ENCODE measurements around the gene TGFB1.

Gene TGFB1

GRCh38 chr19:41339936-41340335, 13.8 kb downstream of the TGFB1 start:
- no peak for DNase-seq

GRCh38 chr19:41335467-41335866, 18.3 kb downstream of the TGFB1 start:
- DNase-seq, result no peak

GRCh38 chr19:41334793-41335192, 18.9 kb downstream of the TGFB1 start:
- no peak for DNase-seq

- DNase-seq, result no peak
Measured at GRCh38 chr19:41332468-41332867, 21.3 kb downstream of the TGFB1 start.

GRCh38 chr19:41332000-41332399, 21.7 kb downstream of the TGFB1 start:
- no peak for DNase-seq

GRCh38 chr19:41330946-41331678, 22.6 kb downstream of the TGFB1 start:
- DNase-seq, result no peak

- DNase-seq, result no peak
Measured at GRCh38 chr19:41330481-41330880, 23.2 kb downstream of the TGFB1 start.

- DNase-seq, result peak; percentile 20
Measured at GRCh38 chr19:41328842-41329225, 24.9 kb downstream of the TGFB1 start.

- no peak for DNase-seq
Measured at GRCh38 chr19:41328157-41328841, 25.4 kb downstream of the TGFB1 start.

- peak; percentile 17 for DNase-seq
Measured at GRCh38 chr19:41327576-41328156, 26.1 kb downstream of the TGFB1 start.

GRCh38 chr19:41327076-41327575, 26.6 kb downstream of the TGFB1 start:
- DNase-seq, result no peak

- DNase-seq, result no peak
Measured at GRCh38 chr19:41325947-41326706, 27.6 kb downstream of the TGFB1 start.

GRCh38 chr19:41325640-41325946, 28.1 kb downstream of the TGFB1 start:
- DNase-seq, result no peak

- no peak for DNase-seq
Measured at GRCh38 chr19:41324921-41325639, 28.6 kb downstream of the TGFB1 start.

- DNase-seq, result no peak
Measured at GRCh38 chr19:41324231-41324702, 29.5 kb downstream of the TGFB1 start.

GRCh38 chr19:41323430-41324125, 30.1 kb downstream of the TGFB1 start:
- no peak for DNase-seq

- no peak for DNase-seq
Measured at GRCh38 chr19:41323023-41323422, 30.7 kb downstream of the TGFB1 start.

GRCh38 chr19:41322451-41322850, 31.3 kb downstream of the TGFB1 start:
- no peak for DNase-seq

- no peak for DNase-seq
Measured at GRCh38 chr19:41321600-41322270, 32.0 kb downstream of the TGFB1 start.

- DNase-seq, result no peak
Measured at GRCh38 chr19:41321204-41321599, 32.5 kb downstream of the TGFB1 start.

- DNase-seq, result no peak
Measured at GRCh38 chr19:41320568-41320967, 33.2 kb downstream of the TGFB1 start.

GRCh38 chr19:41320185-41320518, 33.6 kb downstream of the TGFB1 start:
- no peak for DNase-seq
